HCT116 (cell line): ENCODE results near the gene TMEM212. TPM values are rescaled to one million over a fixed set of nuclear protein-coding genes. Genes with fewer than 3 reads are reported as not detected.

Source experiments
- ATAC-seq: fragments of 200-7000 bp; cut with Tn5 transposase; 2 replicates; pipeline ENCODE4 v1.9.1; 2020; ENCODE audit warnings: mild to moderate bottlenecking, moderate library complexity
- BruUV-seq: library from RNA; stranded (reverse); fragments of 400-500 nt; replicated peaks from 2 replicates; lab custom pipeline; 2021; lab: Mats Ljungman, UMichigan
- CTCF ChIA-PET: fragments of 300-600 bp; sonication (Branson Sonifier 250); formaldehyde crosslinking; loops from one replicate; lab custom pipeline; 2021; ENCODE audit warnings: antibody characterized with exemption; lab: Charles Lee
- POLR2A ChIA-PET: fragments of 300-600, 350-600 bp; sonication (Branson Sonifier 250); formaldehyde crosslinking; loops from one replicate; lab custom pipeline; 2021; ENCODE audit warnings: antibody characterized with exemption; lab: Charles Lee
- RAD21 ChIA-PET, 2 experiments: fragments of 300-600 bp; sonication (Branson Sonifier 250); formaldehyde crosslinking; loops; one replicate each; lab custom pipeline; 2023; ENCODE audit warnings: low total read pairs in 2 of 2; ENCODE audit not compliant: uncharacterized antibody in 2 of 2, unreplicated experiment in 2 of 2, low non-redundant PET in 1 of 2; lab: Charles Lee
- DNase-seq: peaks from one replicate; pipeline ENCODE4 v3.0.0-alpha.2; 2010; ENCODE audit warnings: low read depth, low spot score
- H2AFZ ChIP-seq: fragments of 200-600 bp; shearing (Covaris generic), sonication (generic); 2 replicates; pipeline ENCODE4 v1.6.1; 2017; ENCODE audit warnings: low read depth, mixed run types, mixed read lengths, antibody characterized with exemption, low read length; ENCODE audit not compliant: poor library complexity, severe bottlenecking
- H3K27ac ChIP-seq: 2 replicates; pipeline ENCODE4 v1.5.1; 2012; ENCODE audit warnings: low read depth, low read length
- H3K27me3 ChIP-seq: fragments of 200-600 bp; sonication (generic); 2 replicates; pipeline ENCODE4 v1.6.1; 2016; ENCODE audit warnings: mixed run types, low read length, mixed read lengths; ENCODE audit not compliant: insufficient read depth
- H3K36me3 ChIP-seq, 2 experiments: fragments of 200-500 bp in 1 of 2; fragments of 200-600 bp in 1 of 2; sonication (Bioruptor generic) in 1 of 2; sonication (generic) in 1 of 2; 2 replicates each; pipeline versions ENCODE4 v1.5.1 to v1.6.1; 2014 to 2016; ENCODE audit warnings: low read length in 2 of 2, inconsistent platforms in 1 of 2, mixed read lengths in 1 of 2, mixed run types in 1 of 2; ENCODE audit not compliant: insufficient read depth in 2 of 2, control insufficient read depth in 1 of 2
- H3K4me1 ChIP-seq, 2 experiments: fragments of 200-600 bp in 1 of 2; sonication (generic) in 1 of 2; 2 replicates each; pipeline versions ENCODE4 v1.5.1 to v1.6.1; 2012 to 2017; ENCODE audit warnings: low read length in 2 of 2, inconsistent platforms in 1 of 2, mild to moderate bottlenecking in 1 of 2, mixed read lengths in 1 of 2, mixed run types in 1 of 2, moderate library complexity in 1 of 2; ENCODE audit not compliant: insufficient read depth in 2 of 2, control insufficient read depth in 1 of 2
- H3K4me2 ChIP-seq: fragments of 200-600 bp; sonication (generic); 2 replicates; pipeline ENCODE4 v1.6.1; 2017; ENCODE audit warnings: mixed run types, low read length, mixed read lengths
- H3K4me3 ChIP-seq, 2 experiments: fragments of 200-600 bp in 1 of 2; sonication (generic) in 1 of 2; replicated peaks in 1 of 2; 2 replicates each; pipeline ENCODE4 v1.5.1; 2011 to 2016; ENCODE audit warnings: low read length in 2 of 2, control low read depth in 1 of 2, low read depth in 1 of 2, mild to moderate bottlenecking in 1 of 2, mixed read lengths in 1 of 2, mixed run types in 1 of 2
- H3K79me2 ChIP-seq: fragments of 200-600 bp; sonication (generic); 2 replicates; pipeline ENCODE4 v1.6.1; 2017; ENCODE audit warnings: mild to moderate bottlenecking, mixed run types, low read length, moderate library complexity, mixed read lengths; ENCODE audit not compliant: insufficient read depth
- H3K9ac ChIP-seq: fragments of 200-600 bp; sonication (generic); 2 replicates; pipeline ENCODE4 v1.6.1; 2016; ENCODE audit warnings: low read length, mixed read lengths
- H3K9me2 ChIP-seq: fragments of 200-600 bp; sonication (generic), shearing (Covaris generic); 2 replicates; pipeline ENCODE4 v1.6.1; 2017; ENCODE audit warnings: mixed run types, mild to moderate bottlenecking, moderate library complexity; ENCODE audit not compliant: insufficient read depth
- H3K9me3 ChIP-seq, 2 experiments: fragments of 200-500 bp in 1 of 2; fragments of 200-600 bp in 1 of 2; sonication (Bioruptor generic) in 1 of 2; sonication (generic) in 1 of 2; 2 replicates each; pipeline ENCODE4 v1.6.1; 2014 to 2017; ENCODE audit warnings: low read length in 2 of 2, mixed read lengths in 2 of 2, inconsistent platforms in 1 of 2, low read depth in 1 of 2, mild to moderate bottlenecking in 1 of 2, mixed run types in 1 of 2, moderate library complexity in 1 of 2; ENCODE audit not compliant: control insufficient read depth in 1 of 2, insufficient read depth in 1 of 2
- H4K20me1 ChIP-seq: fragments of 200-600 bp; sonication (generic), shearing (Covaris generic); 2 replicates; pipeline ENCODE4 v1.6.1; 2017; ENCODE audit warnings: mixed run types, mild to moderate bottlenecking, moderate library complexity; ENCODE audit not compliant: insufficient read depth
- CBX3 ChIP-seq: IDR thresholded peaks from 2 replicates; pipeline ENCODE4 v1.6.1; 2012; ENCODE audit warnings: low read depth
- EZH2phosphoT487 ChIP-seq: fragments of 200-600 bp; IDR thresholded peaks from 2 replicates; pipeline ENCODE4 v1.6.1; 2018; ENCODE audit warnings: antibody characterized with exemption, borderline replicate concordance
- POLR2AphosphoS5 ChIP-seq: IDR thresholded peaks from 2 replicates; pipeline ENCODE4 v1.6.1; 2011; ENCODE audit warnings: mild to moderate bottlenecking, low read depth, low read length, moderate library complexity
- RAD21 ChIP-seq: IDR thresholded peaks from 2 replicates; pipeline ENCODE4 v1.6.1; 2012; ENCODE audit warnings: low read depth, mild to moderate bottlenecking
- SIN3A ChIP-seq: IDR thresholded peaks from 2 replicates; pipeline ENCODE4 v1.6.1; 2012; ENCODE audit warnings: low read depth
- ZBTB33 ChIP-seq: IDR thresholded peaks from 2 replicates; pipeline ENCODE4 v1.6.1; 2011; ENCODE audit warnings: mild to moderate bottlenecking, low read length, moderate library complexity; ENCODE audit not compliant: insufficient replicate concordance; ENCODE audit errors: extremely low read depth
- ZFX ChIP-seq: fragments of 450-650 bp; IDR thresholded peaks from 2 replicates; pipeline ENCODE4 v1.6.1; 2017
- ZNF274 ChIP-seq: fragments of 200-500 bp; sonication (Bioruptor generic); IDR thresholded peaks from 2 replicates; pipeline ENCODE4 v1.6.1; 2014; ENCODE audit warnings: mild to moderate bottlenecking, low read depth, low read length, inconsistent platforms
- intact Hi-C: fragments of 100-400 bp; cut with micrococcal nuclease; formaldehyde crosslinking; loops from 2 replicates; pipeline ENCODE4 v1.10.0; 2022
- total RNA-seq: library from RNA; stranded (reverse); gene quantifications from one replicate; pipeline ENCODE4 v1.2.1, GENCODE V29; 2021; ENCODE audit not compliant: unreplicated experiment

TMEM212 gene
- total RNA-seq, 1 experiment from 2014 or later: not detected

GRCh38 chr3:171906951-171907676, 64.0 kb downstream of the TMEM212 start:
- H3K36me3 ChIP-seq: no peaks in the 10 kb centered on the region
- no peaks in the 10 kb centered on the region for H3K9me2 ChIP-seq
- ATAC-seq (no peak), DNase-seq (no peak)
- POLR2A ChIA-PET: no interaction called here
- no peaks in the 10 kb centered on the region for H4K20me1 ChIP-seq
- H3K27ac ChIP-seq: no peak overlapping the region
- TF ChIP-seq ZNF274 (no peak), EZH2phosphoT487 (no peak), ZFX (no peak), CBX3 (no peak), ZBTB33 (no peak), POLR2AphosphoS5 (no peak), SIN3A (no peak), RAD21 (no peak)
- no peaks in the 10 kb centered on the region for H3K9me3 ChIP-seq
- no peaks in the 10 kb centered on the region for H3K27me3 ChIP-seq
- BruUV-seq: no TSS peak
- no peaks in the 10 kb centered on the region for H3K79me2 ChIP-seq
- H3K4me3 ChIP-seq: no peak overlapping the region
- H3K4me2 ChIP-seq: no peak overlapping the region
- intact Hi-C loops: no loop called here
- CTCF ChIA-PET: no interaction called here
- H2AFZ ChIP-seq: no peak overlapping the region
- RAD21 ChIA-PET: no interaction called here
- no peak overlapping the region for H3K9ac ChIP-seq
- no peaks in the 10 kb centered on the region for H3K4me1 ChIP-seq
